C4-2B (cell line): ENCODE measurements around the gene ILF3.
A peak's percentile ranks its signal among the peaks of the same experiment; 100 is the strongest.

ENCODE experiments used
- H3K27ac ChIP-seq: fragments of 450-650 bp; 2 replicates; pipeline ENCODE4 v1.5.1; 2017
- CTCF ChIP-seq: fragments of 450-650 bp; conservative IDR thresholded peaks from 2 replicates; pipeline ENCODE4 v1.5.1; 2017; ENCODE audit warnings: mild to moderate bottlenecking
- ZFX ChIP-seq: fragments of 450-650 bp; IDR thresholded peaks from 2 replicates; pipeline ENCODE4 v1.6.1; 2017

The ILF3 gene

GRCh38 chr19:10620786-10621185, 33.4 kb upstream of the ILF3 start:
- TF ChIP-seq CTCF (no peak), ZFX (no peak)
- H3K27ac ChIP-seq = no peak overlapping the region

GRCh38 chr19:10621966-10622365, 32.2 kb upstream of the ILF3 start:
- no peak overlapping the region for H3K27ac ChIP-seq
- TF ChIP-seq CTCF (no peak), ZFX (no peak)

GRCh38 chr19:10624585-10624984, 29.6 kb upstream of the ILF3 start:
- H3K27ac ChIP-seq = peak overlapping the region; percentile 94
- TF ChIP-seq CTCF = no peak
- TF ChIP-seq ZFX = 0 out of 2 replicates have a peak, but pooled peaks have one; percentile 11

GRCh38 chr19:10625003-10625761, 29.0 kb upstream of the ILF3 start, which contains the start of gene SLC44A2:
Gene SLC44A2 (plus strand): TSS chr19:10625553. CDS start chr19:10625634, 81 bp downstream.
- peak within 1 kb of the TSS; percentile 94 for H3K27ac ChIP-seq

GRCh38 chr19:10625762-10626138, 28.4 kb upstream of the ILF3 start:
- peak overlapping the region; percentile 94 for H3K27ac ChIP-seq
- TF ChIP-seq ZFX (no peak), CTCF (no peak)

More at GRCh38 chr19:10625003-10625761, 29.0 kb upstream of the ILF3 start, which contains the start of gene SLC44A2:
- no peak for TF ChIP-seq ZFX
- TF ChIP-seq CTCF = no peak

- H3K27ac ChIP-seq = no peak overlapping the region
- TF ChIP-seq CTCF (no peak), ZFX (no peak)
These were observed 22.3 kb upstream of the ILF3 start for GRCh38 chr19:10631874-10632273.

GRCh38 chr19:10634430-10634829, 19.7 kb upstream of the ILF3 start:
- no peak overlapping the region for H3K27ac ChIP-seq
- TF ChIP-seq CTCF (no peak), ZFX (no peak)
